GM18498 (cell line): Measurements from ENCODE around the gene JARID2.

ENCODE experiments used
- ATAC-seq: cut with Tn5 transposase; IDR thresholded peaks from one replicate; pipeline ENCODE4 v1.9.1; 2021; ENCODE audit warnings: mild to moderate bottlenecking, moderate library complexity; ENCODE audit not compliant: unreplicated experiment

JARID2 gene

DNA sequence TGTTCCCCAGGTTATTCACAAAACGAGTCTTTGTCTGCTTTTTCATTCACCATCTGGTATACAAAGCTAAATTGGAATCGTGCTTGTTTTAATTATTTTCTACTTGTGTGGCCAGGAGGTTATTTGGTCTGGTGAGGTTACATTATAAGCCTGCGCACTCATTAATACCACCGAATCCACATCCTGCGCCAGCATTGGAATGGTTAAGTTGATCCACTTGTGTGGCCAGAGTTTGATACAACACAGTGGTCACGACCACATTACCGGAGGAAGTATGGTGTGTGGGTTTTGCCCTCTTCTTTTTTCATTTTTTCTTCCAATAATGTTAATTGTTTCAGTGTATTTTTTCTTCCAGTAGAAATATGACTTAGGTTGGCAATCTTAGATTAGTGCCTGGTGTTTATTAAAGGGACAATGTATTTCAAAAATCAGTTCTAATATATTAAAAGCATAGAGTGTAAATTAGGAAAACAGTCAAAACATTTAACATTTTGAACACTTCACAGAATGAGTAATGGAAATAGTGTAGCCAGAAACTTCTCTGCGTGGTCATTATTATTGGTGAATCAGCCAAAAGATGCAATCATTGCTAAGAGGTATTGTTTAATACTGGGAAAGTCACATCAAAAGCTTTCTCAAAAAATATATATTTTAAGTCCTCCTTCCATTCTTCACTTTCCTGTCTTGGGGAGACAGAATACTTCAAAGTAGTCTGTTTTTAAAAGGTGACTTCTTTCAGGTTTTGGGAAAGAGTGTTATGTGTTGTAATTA lies 84.5 kb downstream of the JARID2 start:
- no peak for ATAC-seq

DNA sequence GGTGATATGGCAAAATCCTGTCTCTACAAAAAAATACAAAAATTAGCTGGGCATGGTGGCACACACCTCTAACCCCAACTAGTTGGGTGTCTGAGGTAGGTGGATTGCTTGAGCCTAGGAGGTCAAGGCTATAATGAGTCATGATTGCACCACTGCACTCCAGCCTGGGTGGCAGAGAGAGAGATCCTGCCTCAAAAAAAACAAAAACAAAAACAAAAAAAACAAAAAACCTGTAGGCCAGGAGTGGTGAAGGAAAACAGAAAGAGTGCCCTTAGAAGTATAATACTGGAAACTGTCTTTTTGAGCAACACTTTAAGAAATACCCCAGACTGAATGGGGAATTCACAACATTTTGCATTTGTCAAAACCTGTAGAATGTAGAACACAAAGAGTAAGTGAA lies 85.3 kb downstream of the JARID2 start:
- ATAC-seq: peak; percentile 39

DNA sequence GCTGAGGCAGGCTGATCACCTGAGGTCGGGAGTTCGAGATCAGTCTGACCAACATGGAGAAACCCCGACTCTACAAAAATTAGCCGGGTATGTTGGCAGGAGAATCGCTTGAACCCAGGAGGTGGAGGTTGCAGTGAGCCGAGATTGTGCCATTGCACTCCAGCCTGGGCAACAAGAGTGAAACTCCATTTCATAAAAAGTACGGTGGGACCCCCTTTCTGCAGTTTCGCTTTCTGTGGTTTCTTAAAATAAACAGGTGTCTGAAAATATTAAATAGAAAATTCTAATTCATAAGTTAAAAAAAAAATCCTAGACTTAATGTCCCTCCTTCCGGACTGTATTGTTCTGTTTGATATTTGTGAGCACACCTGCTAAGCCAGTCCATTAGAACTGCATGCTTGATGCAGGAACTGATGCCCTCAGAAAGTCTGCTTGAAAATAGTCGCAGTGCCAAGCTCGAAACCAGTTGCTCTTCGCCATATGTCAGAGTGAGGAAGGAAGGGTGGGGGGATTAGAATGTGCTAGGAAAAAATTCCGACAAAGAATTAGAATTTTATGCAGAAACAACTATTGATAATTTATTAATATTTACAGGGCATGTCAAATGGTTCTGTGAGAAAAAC lies 85.9 kb downstream of the JARID2 start:
- no peak for ATAC-seq

DNA sequence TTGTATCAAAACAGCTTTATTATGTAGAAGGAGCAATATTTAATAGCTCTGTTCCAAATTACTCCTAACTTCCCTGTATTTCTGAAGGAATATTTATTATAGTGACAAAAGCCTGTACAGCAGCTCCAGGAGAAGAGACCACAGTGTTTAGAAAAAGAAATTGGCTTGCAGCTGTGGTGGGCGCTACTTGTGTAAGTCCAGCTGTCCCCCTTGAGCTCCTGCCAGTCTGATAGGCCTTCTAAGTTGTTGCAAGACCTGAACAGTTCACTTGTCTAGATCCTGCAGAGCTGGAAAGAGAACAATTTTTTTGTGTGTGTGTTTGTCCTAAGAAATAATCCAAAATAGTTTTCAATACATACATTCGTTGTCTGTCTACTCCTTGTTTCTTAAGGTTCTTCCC lies 86.6 kb downstream of the JARID2 start:
- no peak for ATAC-seq

DNA sequence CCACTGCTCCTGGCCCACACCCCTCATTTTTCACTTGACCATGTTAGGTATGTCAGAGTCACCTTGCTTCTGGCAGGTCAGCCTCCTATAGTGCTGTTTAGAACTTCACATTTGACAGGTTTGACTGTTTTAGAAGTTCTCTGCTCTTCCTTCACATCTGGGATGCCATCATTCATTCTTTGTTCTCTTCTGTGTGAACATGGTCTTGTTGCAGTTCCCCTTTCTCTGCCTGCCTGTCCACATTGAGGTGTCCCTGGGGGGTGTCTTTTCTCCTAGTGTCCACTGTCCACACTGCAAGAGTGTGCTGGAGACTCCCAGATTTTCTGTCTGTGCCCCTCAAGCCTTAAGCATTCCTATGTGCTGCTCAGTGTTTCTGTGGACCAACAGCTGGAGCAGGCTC lies 89.5 kb downstream of the JARID2 start:
- ATAC-seq: no peak

DNA sequence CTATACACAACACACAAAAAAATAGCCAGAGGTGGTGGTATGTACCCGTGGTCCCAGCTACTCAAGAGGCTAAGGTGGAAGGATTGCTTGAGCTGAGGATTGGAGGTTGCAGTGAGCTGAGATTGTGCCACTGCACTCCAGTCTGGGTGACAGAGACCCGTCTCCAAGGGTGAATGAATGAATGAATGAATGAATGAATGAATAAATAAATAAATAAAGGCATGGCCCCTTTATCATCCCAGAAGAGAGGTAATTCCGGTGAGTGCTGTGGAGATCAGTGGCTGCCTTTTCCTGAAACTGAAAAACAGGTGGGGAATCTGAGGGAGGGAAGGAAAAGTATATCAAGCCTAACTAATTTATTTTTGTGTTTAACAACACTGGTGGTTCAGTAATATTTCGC lies 90.0 kb downstream of the JARID2 start:
- no peak for ATAC-seq

DNA sequence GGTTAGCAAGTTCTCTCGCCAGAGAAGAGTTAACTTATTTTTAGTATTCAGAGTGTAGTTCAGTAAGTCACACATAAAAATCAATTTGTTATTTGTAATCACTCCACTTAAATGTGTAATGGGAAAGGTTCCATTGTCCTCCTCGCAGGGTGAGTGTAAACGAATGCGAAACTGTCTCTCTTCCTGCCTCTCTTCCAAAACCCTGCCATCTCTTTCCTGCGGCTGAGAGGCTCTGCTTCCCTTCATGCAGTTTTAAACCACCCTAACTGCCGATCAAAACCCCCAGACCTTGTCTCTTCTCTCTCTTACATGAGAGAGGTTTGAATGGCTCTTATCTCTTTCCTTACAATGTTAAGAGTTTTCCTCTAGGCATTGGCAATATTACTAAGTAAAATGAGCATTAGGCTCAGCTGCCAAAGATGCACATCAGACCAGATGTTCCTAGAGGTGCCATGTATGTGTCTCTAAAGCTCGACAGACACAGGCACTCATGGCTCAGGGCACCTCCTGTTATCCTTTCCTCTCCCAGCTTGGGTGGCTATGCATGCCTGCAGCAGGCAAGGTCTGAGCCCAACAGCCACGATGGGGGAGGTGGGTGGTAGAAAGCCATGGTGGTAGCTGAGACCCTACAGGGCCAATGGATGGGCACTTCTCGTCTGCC lies 91.2 kb downstream of the JARID2 start:
- no peak for ATAC-seq

DNA sequence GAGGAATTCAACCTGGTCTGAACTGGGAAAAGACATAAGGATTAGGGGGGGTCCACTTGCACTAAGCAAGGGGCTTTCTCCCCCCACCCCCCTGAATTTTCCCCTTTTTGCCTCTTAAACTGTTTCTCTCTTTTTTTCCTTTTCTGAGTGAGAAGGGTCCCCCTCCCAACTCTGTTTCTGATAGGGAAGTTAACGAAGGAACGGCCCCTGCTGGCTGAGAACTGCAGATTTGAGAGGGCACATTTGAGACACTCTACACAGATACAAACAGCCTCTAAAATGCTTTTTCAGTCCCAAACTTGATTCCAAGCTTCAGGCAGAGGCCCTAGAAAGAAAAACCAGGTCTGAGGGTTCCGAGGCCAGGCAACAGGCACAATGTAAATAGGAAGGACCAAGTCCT lies 91.7 kb downstream of the JARID2 start:
- no peak for ATAC-seq

DNA sequence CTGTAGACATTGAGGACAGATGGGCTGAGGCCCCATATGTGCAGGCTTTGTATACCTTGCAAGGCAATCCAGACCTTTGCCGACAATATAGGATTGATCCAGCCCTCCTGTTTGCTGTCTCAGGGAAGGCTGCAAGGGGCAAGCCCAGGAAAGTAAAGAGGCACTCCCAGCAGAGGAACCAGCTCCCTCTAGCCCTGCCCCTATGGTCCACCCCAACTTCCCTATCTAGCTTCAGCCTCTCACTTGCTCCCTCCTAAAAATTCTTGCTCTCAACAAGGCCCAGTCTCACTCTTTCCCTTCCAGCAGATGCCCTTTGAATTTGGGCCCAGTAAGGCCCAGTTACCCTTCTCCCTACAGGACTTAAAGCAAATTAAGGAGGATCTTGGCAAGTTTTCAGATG lies 92.6 kb downstream of the JARID2 start:
- no peak for ATAC-seq

DNA sequence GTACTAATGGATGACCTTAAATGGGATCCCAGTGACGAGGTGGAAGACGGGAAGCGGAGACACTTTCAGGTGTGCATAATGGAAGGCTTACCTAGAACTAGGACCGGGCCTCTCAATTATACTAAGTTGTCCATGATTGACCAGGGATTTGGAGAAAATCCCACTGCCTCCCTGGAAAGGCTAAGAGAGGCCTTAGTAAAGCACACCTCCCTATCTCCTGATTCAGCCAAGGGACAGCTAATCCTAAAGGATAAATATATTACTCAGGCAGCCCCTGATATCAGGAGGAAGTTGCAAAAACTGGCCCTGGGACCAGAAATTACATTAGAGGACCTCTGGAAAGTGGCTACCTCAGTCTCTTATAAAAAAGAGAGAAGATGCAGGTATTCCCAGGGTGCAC lies 93.2 kb downstream of the JARID2 start:
- ATAC-seq: no peak

DNA sequence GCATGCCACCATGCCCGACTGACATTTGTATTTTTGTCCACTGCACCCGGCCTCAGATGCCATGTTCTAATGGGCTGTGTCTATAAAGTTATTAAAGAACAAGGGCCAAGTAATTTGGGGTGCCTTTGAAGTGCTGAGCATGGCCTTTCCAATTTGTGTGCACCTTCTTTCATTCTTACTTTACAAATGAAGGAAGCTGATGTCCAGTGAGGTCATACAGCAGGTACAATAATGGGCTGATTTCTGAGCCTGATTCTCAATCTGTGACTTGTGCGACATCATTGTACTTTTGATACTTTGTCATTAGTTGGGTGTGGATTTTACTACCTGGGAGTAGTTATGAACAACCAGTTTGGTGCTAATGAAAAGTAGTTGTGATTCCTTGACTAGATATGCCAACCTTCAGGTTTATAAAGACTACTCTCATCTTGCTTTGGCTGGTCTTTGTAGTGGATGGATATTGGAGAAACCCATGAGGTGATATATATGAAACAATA lies 94.3 kb downstream of the JARID2 start:
- no peak for ATAC-seq

DNA sequence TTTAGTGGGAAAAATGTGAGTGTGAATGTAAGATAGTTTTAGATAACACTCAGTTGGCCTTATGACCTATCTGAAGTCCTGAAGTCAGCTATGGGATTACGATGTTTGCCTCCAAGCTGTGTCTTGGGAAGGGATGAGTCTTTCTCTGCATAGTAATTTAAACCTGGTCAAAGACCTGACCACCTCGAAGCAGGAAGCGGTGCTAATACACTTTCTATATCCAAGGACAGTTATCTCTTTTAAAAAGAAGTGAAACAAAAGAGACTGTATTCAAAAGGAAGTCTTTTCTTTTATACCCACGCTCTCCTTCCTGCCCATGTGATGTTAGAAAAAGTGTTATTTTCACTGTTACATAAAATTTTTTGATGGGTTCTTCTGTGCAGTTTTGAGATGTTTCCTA lies 94.9 kb downstream of the JARID2 start:
- no peak for ATAC-seq

DNA sequence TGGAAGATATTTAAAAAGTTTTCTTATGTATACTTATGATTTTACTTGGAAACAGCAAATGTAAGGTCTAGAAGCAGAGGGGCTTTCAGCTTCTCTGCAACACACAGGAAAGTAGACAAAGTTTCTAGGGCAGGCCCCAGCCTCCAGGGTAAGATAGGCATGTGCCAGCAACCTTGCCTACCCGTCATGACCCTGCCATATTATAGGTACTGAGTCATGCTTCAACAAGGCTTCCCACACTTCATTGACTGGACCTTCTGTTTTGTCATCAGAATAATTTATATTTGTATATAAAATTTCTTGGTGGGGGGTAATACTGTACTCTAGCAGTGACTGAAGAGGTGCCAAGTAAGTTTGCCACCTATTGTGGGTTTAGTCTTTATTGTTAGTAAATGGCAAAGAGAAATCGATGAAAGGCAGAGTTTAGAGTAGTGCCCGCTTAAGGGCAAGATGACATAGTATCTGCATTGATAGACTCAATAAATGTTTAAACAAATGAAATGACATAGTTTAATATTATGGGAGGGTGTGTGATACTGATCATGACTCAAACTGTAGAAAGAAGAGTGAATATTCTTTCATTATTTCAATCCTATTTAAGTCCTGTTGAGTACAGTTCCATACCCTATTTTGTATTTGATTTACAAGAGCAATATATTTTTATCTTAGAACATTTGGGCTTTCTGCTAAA lies 95.6 kb downstream of the JARID2 start:
- ATAC-seq: no peak

DNA sequence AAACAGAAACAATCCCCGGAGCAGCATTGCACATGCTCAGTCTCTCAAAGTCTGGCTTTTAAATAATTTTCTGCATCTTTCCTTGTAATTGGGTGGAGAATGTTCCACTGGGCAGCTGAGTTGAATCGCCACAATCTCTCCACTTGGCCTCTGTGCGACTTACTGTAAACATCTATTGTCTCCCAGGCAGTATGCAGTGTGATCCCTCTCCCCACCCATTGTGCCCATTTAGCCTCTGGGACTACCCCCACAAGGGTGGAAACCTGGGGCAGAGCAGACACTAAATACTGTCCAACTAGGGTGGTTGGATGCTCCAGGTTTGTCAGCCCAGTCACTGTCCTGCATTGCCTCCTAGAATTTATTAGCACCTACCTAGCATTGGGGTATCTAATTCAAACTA lies 96.2 kb downstream of the JARID2 start:
- no peak for ATAC-seq

DNA sequence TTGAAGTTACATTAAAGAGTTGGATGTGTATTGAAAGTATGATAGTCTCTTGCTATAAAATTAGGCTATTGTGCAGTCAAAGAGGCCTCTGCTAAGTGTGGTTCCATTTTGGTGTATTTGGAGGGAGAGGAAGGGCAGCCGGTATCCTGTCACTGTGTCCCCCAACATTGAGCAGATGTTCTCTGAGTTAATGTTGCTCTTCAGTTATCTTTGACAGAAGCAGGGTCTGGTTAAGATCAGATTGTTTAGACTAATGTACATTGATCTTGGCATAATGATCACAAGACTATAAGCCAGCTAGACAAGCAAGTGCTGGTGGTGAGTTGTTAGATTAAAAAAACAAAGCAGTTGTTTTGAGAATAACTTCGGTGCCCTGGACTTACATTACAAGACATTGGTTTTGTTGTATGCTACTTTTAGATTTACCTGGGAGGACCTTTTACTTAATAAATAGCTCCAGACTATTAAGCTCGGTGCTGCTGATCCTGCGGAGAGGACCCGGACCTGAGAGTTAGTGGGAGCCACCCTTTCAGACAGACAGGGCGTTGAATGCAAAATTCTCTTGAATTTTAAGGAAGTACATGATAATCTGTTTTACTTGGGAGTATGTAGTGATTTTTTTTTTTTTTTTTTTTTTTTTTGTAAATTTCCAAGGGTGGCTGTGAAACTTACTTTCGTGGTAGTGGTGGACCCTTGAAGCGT lies 97.8 kb downstream of the JARID2 start:
- ATAC-seq: no peak

DNA sequence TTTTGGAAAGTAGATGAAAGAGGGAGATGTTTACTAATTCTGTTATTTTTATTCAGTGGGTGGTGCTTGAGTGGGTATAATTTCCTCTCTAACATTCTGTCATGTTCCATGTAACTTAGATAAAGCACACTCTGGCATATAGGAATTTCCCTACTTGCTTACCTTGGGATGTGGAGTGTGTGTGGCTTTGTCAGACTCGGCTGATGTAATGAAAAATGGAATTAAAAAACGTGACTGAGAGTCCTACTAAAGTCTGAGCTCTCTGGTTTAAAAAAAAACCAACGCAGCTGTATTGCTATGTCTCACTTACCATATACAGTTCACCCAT lies 98.3 kb downstream of the JARID2 start:
- no peak for ATAC-seq

DNA sequence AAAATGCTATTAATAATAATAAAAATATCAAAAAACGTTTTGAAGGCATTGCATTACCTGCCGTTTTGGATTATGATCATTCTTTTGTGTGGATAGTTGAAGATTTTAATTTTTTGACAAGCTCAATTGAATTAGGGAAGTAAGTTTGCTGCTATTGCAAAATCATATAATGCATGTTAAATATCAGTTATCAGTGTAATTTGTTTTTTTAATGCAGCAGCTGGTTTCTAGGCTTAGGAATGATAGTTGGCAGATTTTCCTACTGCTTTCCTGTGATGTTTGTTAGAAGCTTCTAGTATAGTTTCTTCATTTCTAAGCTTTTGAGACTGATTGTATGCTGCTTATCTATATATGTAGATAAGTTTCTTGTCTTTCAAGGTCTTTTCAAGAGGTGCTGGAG lies 99.0 kb downstream of the JARID2 start:
- ATAC-seq: no peak

DNA sequence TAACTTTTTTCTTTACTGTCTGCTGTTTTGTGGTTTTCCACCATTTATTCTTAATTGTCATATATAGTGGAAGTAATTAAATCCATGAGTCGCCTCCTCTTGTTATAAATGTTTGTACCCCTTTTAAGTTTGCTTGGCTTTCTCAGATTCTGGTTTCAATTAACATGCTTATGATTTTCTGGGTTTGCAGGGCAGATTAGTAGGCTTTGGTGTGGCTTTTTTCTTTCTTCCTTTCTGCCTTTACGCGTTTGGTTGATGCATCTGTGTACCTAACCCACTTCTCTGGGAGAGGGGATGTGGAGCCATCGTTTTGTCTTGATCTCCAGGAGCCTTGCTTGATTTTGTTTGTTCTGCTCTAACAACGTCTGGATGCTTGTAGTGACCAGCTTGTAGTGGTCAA lies 100.4 kb downstream of the JARID2 start:
- no peak for ATAC-seq

DNA sequence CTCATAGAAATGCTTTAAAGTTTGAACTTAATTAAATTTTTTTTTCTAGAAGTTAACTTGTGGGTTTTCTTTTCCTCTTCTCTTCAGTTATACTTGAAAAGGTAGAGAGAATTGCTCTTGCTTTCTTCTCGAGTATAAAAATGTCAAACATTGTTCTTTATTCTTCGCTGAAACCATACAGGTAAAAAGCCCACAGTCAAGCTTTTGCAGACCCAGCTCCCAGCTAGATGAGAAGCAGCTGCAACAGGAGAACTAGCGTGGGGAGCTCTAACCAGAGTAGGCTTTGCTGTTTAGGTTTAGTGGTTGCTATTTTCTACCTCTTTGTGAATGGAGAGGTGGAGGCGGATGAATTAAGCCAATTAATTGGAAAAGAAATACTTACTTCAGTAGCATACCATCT lies 102.7 kb downstream of the JARID2 start:
- ATAC-seq: no peak

DNA sequence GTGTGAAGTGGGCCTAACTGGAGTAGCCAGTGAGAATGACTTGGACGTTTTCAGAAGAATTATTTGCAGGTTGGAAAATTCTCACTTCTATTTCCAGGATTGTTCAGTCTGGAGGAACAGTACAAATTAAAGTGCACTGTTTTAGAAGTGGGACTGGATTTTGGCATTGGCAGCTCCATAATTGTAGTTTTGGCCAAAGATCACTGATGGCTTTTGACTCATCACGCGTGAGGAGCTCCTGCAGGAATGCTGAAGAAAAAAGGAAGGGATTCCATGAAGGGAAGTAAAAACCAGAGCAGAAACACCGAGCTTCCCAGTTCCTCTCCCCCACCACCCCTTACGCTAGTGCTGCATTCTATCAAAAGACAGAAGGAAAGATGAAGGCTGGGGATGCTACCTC lies 103.5 kb downstream of the JARID2 start:
- no peak for ATAC-seq
